ENCODE results near the gene NGLY1.

DNA sequence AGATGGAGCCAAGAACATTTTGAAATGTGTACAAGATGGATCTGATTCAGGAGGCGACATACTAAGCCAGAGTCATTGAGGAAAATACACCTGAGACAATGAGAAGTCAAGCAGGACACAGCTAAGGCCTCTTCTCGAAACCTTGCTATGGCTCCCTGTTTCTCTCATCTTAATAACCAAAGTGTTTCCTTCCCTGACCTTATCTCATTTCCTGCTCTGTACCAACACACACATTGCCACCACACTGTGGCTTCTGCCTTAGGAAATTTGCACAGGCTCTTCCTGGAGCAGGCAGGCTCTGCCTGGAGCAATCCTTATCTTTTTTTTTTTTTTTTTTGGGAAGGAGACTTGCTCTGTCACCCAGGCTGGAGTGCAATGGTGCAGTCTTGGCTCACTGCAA, 43.3 kb upstream of the NGLY1 start:
- TF ChIP-seq, protein P1, sequence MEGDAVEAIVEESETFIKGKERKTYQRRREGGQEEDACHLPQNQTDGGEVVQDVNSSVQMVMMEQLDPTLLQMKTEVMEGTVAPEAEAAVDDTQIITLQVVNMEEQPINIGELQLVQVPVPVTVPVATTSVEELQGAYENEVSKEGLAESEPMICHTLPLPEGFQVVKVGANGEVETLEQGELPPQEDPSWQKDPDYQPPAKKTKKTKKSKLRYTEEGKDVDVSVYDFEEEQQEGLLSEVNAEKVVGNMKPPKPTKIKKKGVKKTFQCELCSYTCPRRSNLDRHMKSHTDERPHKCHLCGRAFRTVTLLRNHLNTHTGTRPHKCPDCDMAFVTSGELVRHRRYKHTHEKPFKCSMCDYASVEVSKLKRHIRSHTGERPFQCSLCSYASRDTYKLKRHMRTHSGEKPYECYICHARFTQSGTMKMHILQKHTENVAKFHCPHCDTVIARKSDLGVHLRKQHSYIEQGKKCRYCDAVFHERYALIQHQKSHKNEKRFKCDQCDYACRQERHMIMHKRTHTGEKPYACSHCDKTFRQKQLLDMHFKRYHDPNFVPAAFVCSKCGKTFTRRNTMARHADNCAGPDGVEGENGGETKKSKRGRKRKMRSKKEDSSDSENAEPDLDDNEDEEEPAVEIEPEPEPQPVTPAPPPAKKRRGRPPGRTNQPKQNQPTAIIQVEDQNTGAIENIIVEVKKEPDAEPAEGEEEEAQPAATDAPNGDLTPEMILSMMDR (IDR thresholded peaks at IDR 0.05): no peak
- TF ChIP-seq POLR2AphosphoS5 (IDR thresholded peaks at IDR 0.05) (no peak), POLR2A (IDR thresholded peaks at IDR 0.05) (no peak)

Data from upper lobe of left lung (tissue), 4 donors.